Osteocyte (in vitro differentiated cells): ENCODE measurements around the gene GLIS2. TPM values are rescaled to one million over a fixed set of nuclear protein-coding genes. Genes with fewer than 3 reads are reported as not detected.

ENCODE experiments used
- DNase-seq: peaks from one replicate; pipeline ENCODE4 v3.0.0; 2021; ENCODE audit warnings: mixed read lengths; ENCODE audit not compliant: unreplicated experiment; ENCODE audit errors: extremely low spot score
- H3K27ac Mint-ChIP-seq: one replicate; pipeline ENCODE4 v1.8.0; 2021; ENCODE audit warnings: mild to moderate bottlenecking, mixed read lengths; ENCODE audit not compliant: unreplicated experiment
- H3K27me3 Mint-ChIP-seq: one replicate; pipeline ENCODE4 v1.8.0; 2021; ENCODE audit warnings: mixed read lengths; ENCODE audit not compliant: unreplicated experiment
- H3K36me3 Mint-ChIP-seq: one replicate; pipeline ENCODE4 v1.8.0; 2021; ENCODE audit warnings: mixed read lengths; ENCODE audit not compliant: unreplicated experiment
- H3K4me1 Mint-ChIP-seq: one replicate; pipeline ENCODE4 v1.8.0; 2021; ENCODE audit warnings: mixed read lengths; ENCODE audit not compliant: unreplicated experiment
- H3K4me3 Mint-ChIP-seq: one replicate; pipeline ENCODE4 v1.8.0; 2021; ENCODE audit warnings: mild to moderate bottlenecking, moderate library complexity, mixed read lengths; ENCODE audit not compliant: unreplicated experiment
- H3K9me3 Mint-ChIP-seq: one replicate; pipeline ENCODE4 v1.8.0; 2021; ENCODE audit warnings: mixed read lengths; ENCODE audit not compliant: unreplicated experiment
- CTCF ChIP-seq: fragments of 200-600 bp; sonication (generic); IDR thresholded peaks from 2 replicates; pipeline ENCODE4 v1.5.0; 2021; ENCODE audit warnings: antibody characterized with exemption, mild to moderate bottlenecking, moderate library complexity
- total RNA-seq: library from RNA; stranded (reverse); gene quantifications from 2 replicates; pipeline ENCODE4 v1.2.1, GENCODE V29; 2021

GLIS2 gene
- total RNA-seq, 1 donor from 2014 or later, result 59.9 TPM

- Mint-ChIP-seq H3K9me3 (no peaks in the 10 kb centered on the region), H3K4me1 (peaks cover 35% of the 10 kb centered on the region), H3K27ac (peak overlapping the region; percentile 41), H3K36me3 (peaks cover 2% of the 10 kb centered on the region), H3K4me3 (no peak overlapping the region), H3K27me3 (no peaks in the 10 kb centered on the region)
- TF ChIP-seq CTCF, result no peak
- no peak for DNase-seq
Measured at GRCh38 chr16:4369007-4369733, 53.3 kb downstream of the GLIS2 start.

DNA sequence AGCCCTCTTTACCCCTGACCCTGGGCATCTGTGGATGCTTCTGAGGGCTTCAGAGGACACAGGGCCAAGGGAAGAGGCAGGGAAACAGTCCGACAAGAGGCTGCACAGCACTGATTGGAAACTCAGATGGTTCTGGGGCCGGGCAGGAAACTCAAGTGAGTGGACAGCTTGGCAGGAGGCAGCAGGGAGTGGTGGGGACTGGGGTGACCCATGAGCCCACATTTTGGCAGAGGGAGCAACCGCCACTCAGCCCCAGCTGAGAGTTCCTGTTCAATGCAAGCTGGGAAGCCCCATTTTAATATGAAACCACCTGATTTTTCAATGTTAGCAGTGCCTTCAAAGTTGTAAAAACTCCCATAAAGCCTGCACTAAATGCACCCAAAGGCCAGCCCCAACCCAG lies 54.3 kb downstream of the GLIS2 start:
- no peaks in the 10 kb centered on the region for H3K9me3 Mint-ChIP-seq
- no peak for TF ChIP-seq CTCF
- peak overlapping the region; percentile 89 for H3K27ac Mint-ChIP-seq
- H3K36me3 Mint-ChIP-seq, result peaks cover 2% of the 10 kb centered on the region
- no peaks in the 10 kb centered on the region for H3K27me3 Mint-ChIP-seq
- DNase-seq, result no peak
- H3K4me1 Mint-ChIP-seq, result peaks cover 42% of the 10 kb centered on the region
- no peak overlapping the region for H3K4me3 Mint-ChIP-seq

DNA sequence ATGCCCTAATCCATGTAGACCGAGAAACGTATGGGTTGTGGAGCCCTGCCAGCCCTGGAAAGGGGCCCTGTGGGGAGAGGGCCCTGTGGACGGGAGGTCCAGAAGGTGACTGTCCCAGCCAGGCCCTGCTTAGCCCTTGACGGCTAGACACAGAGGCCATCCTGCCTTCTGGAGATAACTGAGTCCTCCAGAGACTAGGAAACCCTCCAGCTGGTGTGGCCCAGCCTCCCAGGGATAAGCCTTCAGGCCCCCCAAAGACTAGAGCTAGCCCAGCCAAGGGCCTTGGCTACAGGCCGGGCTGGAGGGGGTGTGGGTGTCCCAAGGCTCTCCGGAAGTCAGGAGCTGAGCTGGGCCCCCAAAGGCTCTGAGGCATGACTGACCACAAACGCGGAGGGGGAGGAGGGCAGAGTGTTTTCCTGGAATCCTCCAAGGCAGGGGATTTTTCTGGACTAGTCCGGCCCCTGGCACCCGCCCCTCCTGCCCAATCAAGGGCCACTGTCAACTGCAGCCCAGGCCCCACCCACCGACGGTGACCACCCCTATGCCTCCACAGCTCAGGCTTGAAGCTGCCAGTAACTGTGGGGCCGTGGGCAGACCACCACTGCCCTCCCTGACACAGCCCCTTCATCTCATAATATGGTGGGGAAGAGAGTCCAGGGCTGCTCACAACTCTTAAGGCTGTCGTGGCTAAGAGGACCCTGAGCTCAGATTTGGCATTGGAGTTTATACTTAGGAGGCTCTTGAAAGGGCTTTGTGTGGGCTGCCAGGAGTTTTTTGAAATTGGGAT lies 54.9 kb downstream of the GLIS2 start:
- H3K4me1 Mint-ChIP-seq, result peaks cover 48% of the 10 kb centered on the region
- DNase-seq, result no peak
- no peaks in the 10 kb centered on the region for H3K9me3 Mint-ChIP-seq

DNA sequence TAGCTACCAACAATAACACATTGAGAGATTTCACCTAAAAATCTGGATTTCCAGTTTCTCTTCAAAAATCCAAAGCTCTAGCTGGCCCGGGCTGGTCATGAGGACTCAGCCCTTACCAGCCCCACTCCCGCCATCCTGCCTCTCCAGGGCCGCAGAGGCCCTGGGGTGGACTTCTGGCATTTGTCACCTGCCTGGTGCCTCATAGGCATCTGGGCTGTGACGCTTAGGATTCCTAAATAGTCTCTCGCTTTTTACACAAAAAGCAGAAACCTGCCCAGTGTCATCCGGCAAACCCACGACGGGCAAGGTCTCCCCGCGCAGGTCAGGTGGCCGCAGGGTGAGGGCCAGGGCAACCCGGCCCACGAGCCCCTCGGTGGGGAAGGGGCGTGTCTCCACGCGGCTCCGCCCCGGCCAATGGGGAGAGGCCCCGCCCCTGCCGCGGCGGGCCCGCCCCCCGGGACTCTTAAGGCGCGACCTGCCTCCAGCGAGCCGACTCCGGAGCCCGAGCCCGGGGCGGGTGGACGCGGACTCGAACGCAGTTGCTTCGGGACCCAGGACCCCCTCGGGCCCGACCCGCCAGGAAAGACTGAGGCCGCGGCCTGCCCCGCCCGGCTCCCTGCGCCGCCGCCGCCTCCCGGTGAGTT lies 55.6 kb downstream of the GLIS2 start, which contains the start of gene VASN:
TSS of gene VASN (plus strand) at position 492 of the 644 bp plus-strand sequence. CDS start 9,030 bp downstream, outside the sequence.
- Mint-ChIP-seq H3K27ac (peak within 1 kb of the TSS; percentile 89), H3K27me3 (no peaks in the 10 kb centered on the region)

More for the DNA sequence above, 54.9 kb downstream of the GLIS2 start:
- Mint-ChIP-seq H3K27ac (peak overlapping the region; percentile 89), H3K4me3 (peak overlapping the region; percentile 57), H3K27me3 (no peaks in the 10 kb centered on the region), H3K36me3 (peaks cover 2% of the 10 kb centered on the region)
- no peak for TF ChIP-seq CTCF

More for the DNA sequence above, 55.6 kb downstream of the GLIS2 start, which contains the start of gene VASN:
- H3K36me3 Mint-ChIP-seq, result peaks cover 2% of the 10 kb centered on the region
- peaks cover 55% of the 10 kb centered on the region for H3K4me1 Mint-ChIP-seq
- H3K9me3 Mint-ChIP-seq, result no peaks in the 10 kb centered on the region
- DNase-seq, result peak; percentile 93
- no peak for TF ChIP-seq CTCF
- H3K4me3 Mint-ChIP-seq, result peak within 1 kb of the TSS; percentile 89
